ENCODE results near the gene ZNRF4. TPM values are rescaled to one million over a fixed set of nuclear protein-coding genes. Genes with fewer than 3 reads are reported as not detected.

Gene ZNRF4
- total RNA-seq, 1 experiment from 2014 or later = not detected

- Histone ChIP-seq H3K4me3 (ENCODE audit: low read length) (no peak overlapping the region), H3K9me3 (ENCODE audit: low read length) (no peaks in the 10 kb centered on the region), H3K4me2 (ENCODE audit: low read depth, low read length, poor library complexity, severe bottlenecking) (no peak overlapping the region), H3K27ac (ENCODE audit: low read length) (no peak overlapping the region), H3K9me2 (replicated peaks; ENCODE audit: insufficient read depth, low read length) (no peaks in the 10 kb centered on the region), H3K9ac (ENCODE audit: low read length) (no peak overlapping the region), H2AFZ (ENCODE audit: low read length) (no peak overlapping the region), H3K27me3 (ENCODE audit: low read length) (no peaks in the 10 kb centered on the region), H3K79me2 (ENCODE audit: low read length) (no peaks in the 10 kb centered on the region), H3K4me1 (ENCODE audit: low read length) (no peaks in the 10 kb centered on the region), H3K36me3 (ENCODE audit: insufficient read depth, low read length) (no peaks in the 10 kb centered on the region), H4K20me1 (ENCODE audit: insufficient read depth, low read depth, low read length) (no peaks in the 10 kb centered on the region)
- DNase-seq = no peak
Observed at GRCh38 chr19:5492281-5492634, 37.0 kb downstream of the ZNRF4 start.

- H3K27me3 ChIP-seq (ENCODE audit: low read length) = no peaks in the 10 kb centered on the region
- H3K9me3 ChIP-seq (ENCODE audit: low read length) = no peaks in the 10 kb centered on the region
- H3K4me3 ChIP-seq (ENCODE audit: low read length) = no peak overlapping the region
- no peaks in the 10 kb centered on the region for H3K9me2 ChIP-seq (replicated peaks; ENCODE audit: insufficient read depth, low read length)
- no peak overlapping the region for H2AFZ ChIP-seq (ENCODE audit: low read length)
- no peak overlapping the region for H3K4me2 ChIP-seq (ENCODE audit: low read depth, low read length, poor library complexity, severe bottlenecking)
- DNase-seq = no peak
- no peaks in the 10 kb centered on the region for H3K36me3 ChIP-seq (ENCODE audit: insufficient read depth, low read length)
- H3K79me2 ChIP-seq (ENCODE audit: low read length) = no peaks in the 10 kb centered on the region
- H3K4me1 ChIP-seq (ENCODE audit: low read length) = no peaks in the 10 kb centered on the region
- no peak overlapping the region for H3K9ac ChIP-seq (ENCODE audit: low read length)
- no peaks in the 10 kb centered on the region for H4K20me1 ChIP-seq (ENCODE audit: insufficient read depth, low read depth, low read length)
- H3K27ac ChIP-seq (ENCODE audit: low read length) = no peak overlapping the region
Observed at GRCh38 chr19:5492635-5493409, 37.6 kb downstream of the ZNRF4 start.

- H3K9me3 ChIP-seq (ENCODE audit: low read length) = no peaks in the 10 kb centered on the region
- H3K27ac ChIP-seq (ENCODE audit: low read length) = no peak overlapping the region
- no peaks in the 10 kb centered on the region for H3K27me3 ChIP-seq (ENCODE audit: low read length)
- no peak overlapping the region for H3K4me3 ChIP-seq (ENCODE audit: low read length)
- H3K9me2 ChIP-seq (replicated peaks; ENCODE audit: insufficient read depth, low read length) = no peaks in the 10 kb centered on the region
- H3K9ac ChIP-seq (ENCODE audit: low read length) = no peak overlapping the region
- no peaks in the 10 kb centered on the region for H4K20me1 ChIP-seq (ENCODE audit: insufficient read depth, low read depth, low read length)
- no peaks in the 10 kb centered on the region for H3K36me3 ChIP-seq (ENCODE audit: insufficient read depth, low read length)
- no peaks in the 10 kb centered on the region for H3K4me1 ChIP-seq (ENCODE audit: low read length)
- no peaks in the 10 kb centered on the region for H3K79me2 ChIP-seq (ENCODE audit: low read length)
- no peak overlapping the region for H3K4me2 ChIP-seq (ENCODE audit: low read depth, low read length, poor library complexity, severe bottlenecking)
- H2AFZ ChIP-seq (ENCODE audit: low read length) = no peak overlapping the region
- no peak for DNase-seq
Observed at GRCh38 chr19:5494773-5495172, 39.6 kb downstream of the ZNRF4 start.

DNA sequence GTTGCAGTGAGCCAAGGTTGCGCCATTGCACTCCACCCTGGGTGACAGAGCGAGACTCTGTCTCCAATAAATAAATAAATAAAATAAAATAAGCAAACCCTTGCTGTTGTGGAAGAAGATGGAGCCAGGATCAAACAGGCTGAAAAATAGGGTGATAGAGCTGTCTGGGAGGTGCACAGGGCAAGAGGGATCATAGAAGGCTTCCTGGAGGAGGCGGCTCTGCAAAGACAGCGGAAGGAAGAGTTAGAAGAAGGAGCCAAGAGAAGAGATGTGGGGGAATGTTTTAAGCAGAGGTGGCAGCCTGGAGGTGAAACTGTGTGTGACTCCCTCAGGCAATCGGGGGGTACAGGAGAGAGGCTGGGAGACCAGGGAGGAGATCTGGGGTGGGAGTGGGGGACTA, 40.6 kb downstream of the ZNRF4 start:
- no peak overlapping the region for H3K4me3 ChIP-seq (ENCODE audit: low read length)
- H3K9me2 ChIP-seq (replicated peaks; ENCODE audit: insufficient read depth, low read length) = no peaks in the 10 kb centered on the region
- H3K36me3 ChIP-seq (ENCODE audit: insufficient read depth, low read length) = no peaks in the 10 kb centered on the region
- H3K4me2 ChIP-seq (ENCODE audit: low read depth, low read length, poor library complexity, severe bottlenecking) = no peak overlapping the region
- no peaks in the 10 kb centered on the region for H3K79me2 ChIP-seq (ENCODE audit: low read length)
- no peaks in the 10 kb centered on the region for H3K4me1 ChIP-seq (ENCODE audit: low read length)
- H3K9ac ChIP-seq (ENCODE audit: low read length) = no peak overlapping the region
- H2AFZ ChIP-seq (ENCODE audit: low read length) = no peak overlapping the region
- H4K20me1 ChIP-seq (ENCODE audit: insufficient read depth, low read depth, low read length) = no peaks in the 10 kb centered on the region
- no peaks in the 10 kb centered on the region for H3K27me3 ChIP-seq (ENCODE audit: low read length)
- H3K27ac ChIP-seq (ENCODE audit: low read length) = no peak overlapping the region
- no peaks in the 10 kb centered on the region for H3K9me3 ChIP-seq (ENCODE audit: low read length)
- DNase-seq = no peak

- DNase-seq = no peak
- Histone ChIP-seq H3K9me2 (replicated peaks; ENCODE audit: insufficient read depth, low read length) (no peaks in the 10 kb centered on the region), H3K9ac (ENCODE audit: low read length) (no peak overlapping the region), H3K4me2 (ENCODE audit: low read depth, low read length, poor library complexity, severe bottlenecking) (no peak overlapping the region), H2AFZ (ENCODE audit: low read length) (no peak overlapping the region), H3K4me3 (ENCODE audit: low read length) (no peak overlapping the region), H4K20me1 (ENCODE audit: insufficient read depth, low read depth, low read length) (no peaks in the 10 kb centered on the region), H3K36me3 (ENCODE audit: insufficient read depth, low read length) (no peaks in the 10 kb centered on the region), H3K27me3 (ENCODE audit: low read length) (no peaks in the 10 kb centered on the region), H3K9me3 (ENCODE audit: low read length) (peaks cover 2% of the 10 kb centered on the region; the same call in 1 of the 2 replicates), H3K79me2 (ENCODE audit: low read length) (no peaks in the 10 kb centered on the region), H3K27ac (ENCODE audit: low read length) (no peak overlapping the region), H3K4me1 (ENCODE audit: low read length) (no peaks in the 10 kb centered on the region)
Observed at GRCh38 chr19:5497297-5497696, 42.1 kb downstream of the ZNRF4 start.

GRCh38 chr19:5498830-5499550, 43.8 kb downstream of the ZNRF4 start:
- H3K36me3 ChIP-seq (ENCODE audit: insufficient read depth, low read length) = no peaks in the 10 kb centered on the region
- no peak overlapping the region for H2AFZ ChIP-seq (ENCODE audit: low read length)
- no peaks in the 10 kb centered on the region for H3K79me2 ChIP-seq (ENCODE audit: low read length)
- no peak overlapping the region for H3K27ac ChIP-seq (ENCODE audit: low read length)
- DNase-seq = no peak
- no peaks in the 10 kb centered on the region for H3K9me2 ChIP-seq (replicated peaks; ENCODE audit: insufficient read depth, low read length)
- no peak overlapping the region for H3K4me2 ChIP-seq (ENCODE audit: low read depth, low read length, poor library complexity, severe bottlenecking)
- no peak overlapping the region for H3K9ac ChIP-seq (ENCODE audit: low read length)
- no peaks in the 10 kb centered on the region for H3K4me1 ChIP-seq (ENCODE audit: low read length)
- H4K20me1 ChIP-seq (ENCODE audit: insufficient read depth, low read depth, low read length) = no peaks in the 10 kb centered on the region
- H3K27me3 ChIP-seq (ENCODE audit: low read length) = no peaks in the 10 kb centered on the region
- H3K4me3 ChIP-seq (ENCODE audit: low read length) = no peak overlapping the region
- H3K9me3 ChIP-seq (ENCODE audit: low read length) = peaks cover 12% of the 10 kb centered on the region

- H3K27me3 ChIP-seq (ENCODE audit: low read length) = no peaks in the 10 kb centered on the region
- H4K20me1 ChIP-seq (ENCODE audit: insufficient read depth, low read depth, low read length) = no peaks in the 10 kb centered on the region
- H3K27ac ChIP-seq (ENCODE audit: low read length) = no peak overlapping the region
- no peaks in the 10 kb centered on the region for H3K4me1 ChIP-seq (ENCODE audit: low read length)
- no peak overlapping the region for H3K9ac ChIP-seq (ENCODE audit: low read length)
- no peak overlapping the region for H3K4me2 ChIP-seq (ENCODE audit: low read depth, low read length, poor library complexity, severe bottlenecking)
- no peak for DNase-seq
- H2AFZ ChIP-seq (ENCODE audit: low read length) = no peak overlapping the region
- no peak overlapping the region for H3K4me3 ChIP-seq (ENCODE audit: low read length)
- no peaks in the 10 kb centered on the region for H3K79me2 ChIP-seq (ENCODE audit: low read length)
- no peaks in the 10 kb centered on the region for H3K36me3 ChIP-seq (ENCODE audit: insufficient read depth, low read length)
- no peaks in the 10 kb centered on the region for H3K9me2 ChIP-seq (replicated peaks; ENCODE audit: insufficient read depth, low read length)
- peaks cover 12% of the 10 kb centered on the region for H3K9me3 ChIP-seq (ENCODE audit: low read length)
Observed at GRCh38 chr19:5501907-5502306, 46.7 kb downstream of the ZNRF4 start.

- no peak overlapping the region for H2AFZ ChIP-seq (ENCODE audit: low read length)
- no peaks in the 10 kb centered on the region for H3K4me1 ChIP-seq (ENCODE audit: low read length)
- H3K79me2 ChIP-seq (ENCODE audit: low read length) = no peaks in the 10 kb centered on the region
- H3K4me2 ChIP-seq (ENCODE audit: low read depth, low read length, poor library complexity, severe bottlenecking) = no peak overlapping the region
- no peak overlapping the region for H3K27ac ChIP-seq (ENCODE audit: low read length)
- no peaks in the 10 kb centered on the region for H3K36me3 ChIP-seq (ENCODE audit: insufficient read depth, low read length)
- H3K4me3 ChIP-seq (ENCODE audit: low read length) = no peak overlapping the region
- no peak overlapping the region for H3K9ac ChIP-seq (ENCODE audit: low read length)
- no peaks in the 10 kb centered on the region for H4K20me1 ChIP-seq (ENCODE audit: insufficient read depth, low read depth, low read length)
- DNase-seq = peak; percentile 53
- peaks cover 12% of the 10 kb centered on the region for H3K9me3 ChIP-seq (ENCODE audit: low read length)
- H3K9me2 ChIP-seq (replicated peaks; ENCODE audit: insufficient read depth, low read length) = no peaks in the 10 kb centered on the region
- H3K27me3 ChIP-seq (ENCODE audit: low read length) = no peaks in the 10 kb centered on the region
Observed at GRCh38 chr19:5503598-5503997, 48.4 kb downstream of the ZNRF4 start.
